Measurements from ENCODE around the gene ME1.

GRCh38 chr6:83389606-83390005 lies 41.2 kb downstream of the ME1 start:
- TF ChIP-seq CTCF (IDR thresholded peaks at IDR 0.05) (no peak), POLR2A (IDR thresholded peaks at IDR 0.05) (no peak)

Measured in sigmoid colon (tissue), 3 donors.